SK-N-SH treated with all-trans-retinoic acid at 6 μM for 48 hours (cell line): Measurements from ENCODE around the gene RNH1.

Source experiments
- ATAC-seq: fragments of 200-7000 bp; cut with Tn5 transposase; 3 replicates; pipeline ENCODE4 v1.9.1; 2020; ENCODE audit warnings: mild to moderate bottlenecking, moderate library complexity
- ARNTL ChIP-seq: fragments of 450-650 bp; formaldehyde crosslinking; IDR thresholded peaks from 2 replicates; pipeline ENCODE4 v1.5.0; 2020; ENCODE audit warnings: low read depth, mild to moderate bottlenecking, moderate library complexity, borderline replicate concordance
- BACH2 ChIP-seq: fragments of 250-450 bp; sonication (Bioruptor Pico); IDR thresholded peaks from 2 replicates; pipeline ENCODE4 v1.9.0; 2021; ENCODE audit warnings: mild to moderate bottlenecking, borderline replicate concordance
- CSDC2 ChIP-seq: fragments of 250-450 bp; sonication (Bioruptor Pico); IDR thresholded peaks from 2 replicates; pipeline ENCODE4 v1.5.0; 2020; ENCODE audit warnings: mild to moderate bottlenecking, moderate library complexity
- ESRRG ChIP-seq: fragments of 250-450 bp; sonication (Bioruptor Pico); IDR thresholded peaks from 2 replicates; pipeline ENCODE4 v1.6.1; 2021; ENCODE audit warnings: mild to moderate bottlenecking
- GLIS3 ChIP-seq: fragments of 250-450 bp; sonication (Bioruptor Pico); IDR thresholded peaks from 2 replicates; pipeline ENCODE4 v1.5.0; 2020; ENCODE audit warnings: mild to moderate bottlenecking, moderate library complexity
- ISL1 ChIP-seq: fragments of 250-450 bp; sonication (Bioruptor Pico); IDR thresholded peaks from 2 replicates; pipeline ENCODE4 v2.1.2; 2022; ENCODE audit warnings: mild to moderate bottlenecking, moderate library complexity
- PPARA ChIP-seq: fragments of 250-450 bp; sonication (Bioruptor Pico); IDR thresholded peaks from 2 replicates; pipeline ENCODE4 v1.5.0; 2020; ENCODE audit warnings: mild to moderate bottlenecking, borderline replicate concordance
- RARB ChIP-seq: fragments of 250-450 bp; sonication (Bioruptor Pico); IDR thresholded peaks from 2 replicates; pipeline ENCODE4 v1.8.0; 2021; ENCODE audit warnings: mild to moderate bottlenecking, moderate library complexity
- SNAI2 ChIP-seq: fragments of 250-450 bp; sonication (Bioruptor Pico); IDR thresholded peaks from 2 replicates; pipeline ENCODE4 v1.5.0; 2020; ENCODE audit warnings: mild to moderate bottlenecking, moderate library complexity
- TCF4 ChIP-seq: fragments of 250-450 bp; sonication (Bioruptor Pico); IDR thresholded peaks from 2 replicates; pipeline ENCODE4 v1.8.0; 2021; ENCODE audit warnings: mild to moderate bottlenecking, moderate library complexity, borderline replicate concordance
- TOX ChIP-seq: fragments of 250-450 bp; sonication (Bioruptor Pico); IDR thresholded peaks from 2 replicates; pipeline ENCODE4 v1.8.0; 2021; ENCODE audit warnings: mild to moderate bottlenecking, moderate library complexity, borderline replicate concordance
- ZC3H10 ChIP-seq: fragments of 250-450 bp; sonication (Bioruptor Pico); IDR thresholded peaks from 2 replicates; pipeline ENCODE4 v1.5.1; 2021; ENCODE audit warnings: mild to moderate bottlenecking, moderate library complexity
- ZFP3 ChIP-seq: fragments of 250-450 bp; sonication (Bioruptor Pico); IDR thresholded peaks from 2 replicates; pipeline ENCODE4 v1.5.0; 2020; ENCODE audit warnings: mild to moderate bottlenecking, moderate library complexity
- ZFP30 ChIP-seq: fragments of 450-650 bp; formaldehyde crosslinking; IDR thresholded peaks from 2 replicates; pipeline ENCODE4 v1.5.0; 2022; ENCODE audit warnings: mild to moderate bottlenecking, moderate library complexity
- ZNF565 ChIP-seq: fragments of 450-650 bp; formaldehyde crosslinking; conservative IDR thresholded peaks from 2 replicates; pipeline ENCODE4 v1.5.0; 2020; ENCODE audit warnings: low read depth, mild to moderate bottlenecking, moderate library complexity
- ZNF70 ChIP-seq: fragments of 450-650 bp; formaldehyde crosslinking; IDR thresholded peaks from 2 replicates; pipeline ENCODE4 v1.5.0; 2020; ENCODE audit warnings: mild to moderate bottlenecking, moderate library complexity
- ZNF8 ChIP-seq: fragments of 450-650 bp; formaldehyde crosslinking; IDR thresholded peaks from 2 replicates; pipeline ENCODE4 v1.5.0; 2020; ENCODE audit warnings: mild to moderate bottlenecking, moderate library complexity
- TF ChIP-seq, protein P1 (sequence below): fragments of 250-450 bp; sonication (Bioruptor Pico); IDR thresholded peaks from 2 replicates; pipeline ENCODE4 v1.8.0; 2021; ENCODE audit warnings: low read depth, mild to moderate bottlenecking, moderate library complexity, borderline replicate concordance
- TF ChIP-seq, protein P2 (sequence below): fragments of 250-450 bp; sonication (Bioruptor Pico); IDR thresholded peaks from 2 replicates; pipeline ENCODE4 v1.5.1; 2021; ENCODE audit warnings: mild to moderate bottlenecking, moderate library complexity
- TF ChIP-seq, protein P3 (sequence below): fragments of 250-450 bp; sonication (Bioruptor Pico); IDR thresholded peaks from 2 replicates; pipeline ENCODE4 v1.8.0; 2020; ENCODE audit warnings: mild to moderate bottlenecking, moderate library complexity, borderline replicate concordance
- TF ChIP-seq, protein P4 (sequence below): fragments of 250-450 bp; sonication (Bioruptor Pico); IDR thresholded peaks from 2 replicates; pipeline ENCODE4 v1.5.1; 2020; ENCODE audit warnings: low read depth, mild to moderate bottlenecking, moderate library complexity
- TF ChIP-seq, protein P5 (sequence below): fragments of 250-450 bp; sonication (Bioruptor Pico); IDR thresholded peaks from 2 replicates; pipeline ENCODE4 v1.5.0; 2020; ENCODE audit warnings: mild to moderate bottlenecking, moderate library complexity

RNH1 gene

DNA sequence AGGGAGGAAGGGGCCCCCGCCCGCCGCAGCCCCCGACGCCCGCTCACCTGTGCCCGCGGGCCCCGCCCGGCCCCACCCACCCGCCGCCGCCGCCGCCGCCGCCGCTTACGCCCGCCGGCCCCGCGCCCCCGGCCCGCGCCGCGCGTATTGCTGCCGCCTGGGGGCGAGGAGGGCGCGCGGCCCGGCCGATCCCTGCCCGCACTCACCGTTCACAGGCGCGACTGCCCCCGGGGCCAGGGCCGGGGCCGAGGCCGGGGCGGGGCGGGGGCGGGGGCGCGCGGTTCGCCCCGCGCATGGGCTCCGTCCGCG lies 28.1 kb upstream of the RNH1 start:
- no peak for TF ChIP-seq ZNF565 (CRISPR knock-in tag)
- TF ChIP-seq ZFP30 (CRISPR knock-in tag), result no peak
- no peak for TF ChIP-seq ISL1
- TF ChIP-seq BACH2 (CRISPR knock-in tag), result no peak
- TF ChIP-seq PPARA (CRISPR knock-in tag), result no peak
- TF ChIP-seq, protein P1, sequence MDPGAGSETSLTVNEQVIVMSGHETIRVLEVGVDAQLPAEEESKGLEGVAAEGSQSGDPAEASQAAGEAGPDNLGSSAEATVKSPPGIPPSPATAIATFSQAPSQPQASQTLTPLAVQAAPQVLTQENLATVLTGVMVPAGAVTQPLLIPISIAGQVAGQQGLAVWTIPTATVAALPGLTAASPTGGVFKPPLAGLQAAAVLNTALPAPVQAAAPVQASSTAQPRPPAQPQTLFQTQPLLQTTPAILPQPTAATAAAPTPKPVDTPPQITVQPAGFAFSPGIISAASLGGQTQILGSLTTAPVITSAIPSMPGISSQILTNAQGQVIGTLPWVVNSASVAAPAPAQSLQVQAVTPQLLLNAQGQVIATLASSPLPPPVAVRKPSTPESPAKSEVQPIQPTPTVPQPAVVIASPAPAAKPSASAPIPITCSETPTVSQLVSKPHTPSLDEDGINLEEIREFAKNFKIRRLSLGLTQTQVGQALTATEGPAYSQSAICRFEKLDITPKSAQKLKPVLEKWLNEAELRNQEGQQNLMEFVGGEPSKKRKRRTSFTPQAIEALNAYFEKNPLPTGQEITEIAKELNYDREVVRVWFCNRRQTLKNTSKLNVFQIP (CRISPR knock-in tag), result no peak
- TF ChIP-seq ZNF8, result no peak
- no peak for TF ChIP-seq ZFP3 (CRISPR knock-in tag)
- no peak for TF ChIP-seq ARNTL (CRISPR knock-in tag)
- TF ChIP-seq TOX, result no peak
- TF ChIP-seq, protein P2, sequence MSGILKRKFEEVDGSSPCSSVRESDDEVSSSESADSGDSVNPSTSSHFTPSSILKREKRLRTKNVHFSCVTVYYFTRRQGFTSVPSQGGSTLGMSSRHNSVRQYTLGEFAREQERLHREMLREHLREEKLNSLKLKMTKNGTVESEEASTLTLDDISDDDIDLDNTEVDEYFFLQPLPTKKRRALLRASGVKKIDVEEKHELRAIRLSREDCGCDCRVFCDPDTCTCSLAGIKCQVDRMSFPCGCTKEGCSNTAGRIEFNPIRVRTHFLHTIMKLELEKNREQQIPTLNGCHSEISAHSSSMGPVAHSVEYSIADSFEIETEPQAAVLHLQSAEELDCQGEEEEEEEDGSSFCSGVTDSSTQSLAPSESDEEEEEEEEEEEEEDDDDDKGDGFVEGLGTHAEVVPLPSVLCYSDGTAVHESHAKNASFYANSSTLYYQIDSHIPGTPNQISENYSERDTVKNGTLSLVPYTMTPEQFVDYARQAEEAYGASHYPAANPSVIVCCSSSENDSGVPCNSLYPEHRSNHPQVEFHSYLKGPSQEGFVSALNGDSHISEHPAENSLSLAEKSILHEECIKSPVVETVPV (CRISPR knock-in tag), result no peak
- TF ChIP-seq, protein P3, sequence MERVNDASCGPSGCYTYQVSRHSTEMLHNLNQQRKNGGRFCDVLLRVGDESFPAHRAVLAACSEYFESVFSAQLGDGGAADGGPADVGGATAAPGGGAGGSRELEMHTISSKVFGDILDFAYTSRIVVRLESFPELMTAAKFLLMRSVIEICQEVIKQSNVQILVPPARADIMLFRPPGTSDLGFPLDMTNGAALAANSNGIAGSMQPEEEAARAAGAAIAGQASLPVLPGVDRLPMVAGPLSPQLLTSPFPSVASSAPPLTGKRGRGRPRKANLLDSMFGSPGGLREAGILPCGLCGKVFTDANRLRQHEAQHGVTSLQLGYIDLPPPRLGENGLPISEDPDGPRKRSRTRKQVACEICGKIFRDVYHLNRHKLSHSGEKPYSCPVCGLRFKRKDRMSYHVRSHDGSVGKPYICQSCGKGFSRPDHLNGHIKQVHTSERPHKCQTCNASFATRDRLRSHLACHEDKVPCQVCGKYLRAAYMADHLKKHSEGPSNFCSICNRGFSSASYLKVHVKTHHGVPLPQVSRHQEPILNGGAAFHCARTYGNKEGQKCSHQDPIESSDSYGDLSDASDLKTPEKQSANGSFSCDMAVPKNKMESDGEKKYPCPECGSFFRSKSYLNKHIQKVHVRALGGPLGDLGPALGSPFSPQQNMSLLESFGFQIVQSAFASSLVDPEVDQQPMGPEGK (CRISPR knock-in tag), result no peak
- TF ChIP-seq SNAI2 (CRISPR knock-in tag), result no peak
- no peak for TF ChIP-seq GLIS3 (CRISPR knock-in tag)
- no peak for TF ChIP-seq ESRRG (CRISPR knock-in tag)
- no peak for TF ChIP-seq RARB (CRISPR knock-in tag)
- TF ChIP-seq, all 23 proteins: peak for 0
- no peak for ATAC-seq

DNA sequence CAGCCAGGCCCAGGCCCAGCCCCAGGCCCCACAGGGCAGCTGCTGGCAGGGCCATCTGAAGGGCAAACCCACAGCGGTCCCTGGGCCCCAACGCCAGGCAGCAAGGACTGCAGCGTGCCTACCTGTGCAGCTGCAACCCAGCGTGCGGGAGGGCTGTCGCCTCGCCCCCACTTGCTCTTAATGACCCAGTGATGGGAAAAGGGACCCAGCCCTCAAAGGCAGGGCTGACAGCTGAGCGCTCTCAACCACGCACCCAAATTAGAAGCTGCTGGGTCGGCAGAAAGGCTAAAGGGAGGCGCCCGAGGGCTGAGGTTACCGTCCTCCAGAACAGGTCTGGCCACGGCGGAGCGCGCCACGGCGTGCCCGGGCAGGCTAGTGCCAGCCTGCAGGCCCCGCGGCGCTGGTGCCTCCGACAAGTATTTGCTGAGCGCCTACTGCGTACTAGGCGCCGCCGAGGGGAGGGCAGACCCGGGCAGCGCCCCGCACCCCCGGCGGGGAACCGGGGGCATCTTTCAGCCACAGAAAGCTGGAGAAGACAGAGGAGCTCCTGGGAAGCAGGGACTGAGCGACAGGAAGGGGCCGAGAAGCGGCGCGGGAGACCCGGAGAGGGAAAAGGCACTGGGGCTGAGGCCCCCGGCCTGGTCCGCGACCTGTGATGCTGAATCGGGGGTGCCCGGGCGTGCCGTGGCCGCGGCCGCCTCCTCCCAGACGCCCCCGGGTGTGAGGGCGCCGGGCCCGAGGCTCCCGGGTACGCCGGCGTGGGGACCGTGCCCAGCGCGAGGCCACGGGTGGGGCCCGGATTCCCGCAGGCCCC lies 27.6 kb upstream of the RNH1 start:
- peak; percentile 29 for ATAC-seq
- no peak for TF ChIP-seq ISL1
- TF ChIP-seq, all 23 proteins: peak for 0

DNA sequence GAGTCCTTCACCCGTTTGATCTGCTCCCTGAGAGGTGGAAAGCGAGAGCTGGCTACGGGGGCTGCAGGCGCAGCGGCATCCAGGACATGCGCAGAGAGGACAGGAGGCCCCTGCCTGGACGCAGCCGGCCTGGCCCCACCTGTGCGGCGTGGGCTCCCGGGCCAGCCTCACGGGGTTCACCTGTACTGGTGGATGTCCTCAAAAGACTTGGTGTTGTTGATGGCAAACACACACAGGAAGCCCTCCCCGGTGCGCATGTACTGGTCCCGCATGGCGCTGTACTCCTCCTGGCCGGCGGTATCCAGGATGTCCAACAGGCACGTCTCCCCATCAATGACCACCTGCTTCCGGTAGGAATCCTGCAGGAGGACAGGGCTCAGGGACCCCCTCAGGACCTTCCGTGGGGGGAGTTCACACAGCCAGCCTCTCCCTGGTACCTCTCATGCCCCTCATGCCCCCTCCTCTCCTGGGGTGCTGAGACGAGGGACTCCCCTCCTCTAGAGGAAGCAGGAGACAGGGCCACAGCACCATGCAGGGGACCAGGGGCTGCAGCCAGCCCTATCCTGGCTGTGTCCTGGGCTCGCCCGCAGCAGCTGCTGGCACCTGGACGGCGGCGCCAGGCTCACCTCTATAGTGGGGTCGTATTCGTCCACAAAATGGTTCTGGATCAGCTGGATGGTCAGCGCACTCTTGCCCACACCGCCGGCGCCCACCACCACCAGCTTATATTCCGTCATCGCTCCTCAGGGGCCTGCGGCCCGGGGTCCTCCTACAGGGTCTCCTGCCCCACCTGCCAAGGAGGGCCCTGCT lies 26.7 kb upstream of the RNH1 start:
- no peak for ATAC-seq
- TF ChIP-seq ZNF8 (no peak), ZNF70 (CRISPR knock-in tag) (no peak), RARB (CRISPR knock-in tag) (no peak), PPARA (CRISPR knock-in tag) (no peak), ZC3H10 (CRISPR knock-in tag) (no peak), GLIS3 (CRISPR knock-in tag) (no peak), ZFP30 (CRISPR knock-in tag) (no peak), BACH2 (CRISPR knock-in tag) (no peak), TCF4 (CRISPR knock-in tag) (no peak), ARNTL (CRISPR knock-in tag) (no peak), SNAI2 (CRISPR knock-in tag) (no peak), ESRRG (CRISPR knock-in tag) (no peak), CSDC2 (no peak), ISL1 (no peak), ZFP3 (CRISPR knock-in tag) (no peak), ZNF565 (CRISPR knock-in tag) (no peak)
- TF ChIP-seq, protein P4, sequence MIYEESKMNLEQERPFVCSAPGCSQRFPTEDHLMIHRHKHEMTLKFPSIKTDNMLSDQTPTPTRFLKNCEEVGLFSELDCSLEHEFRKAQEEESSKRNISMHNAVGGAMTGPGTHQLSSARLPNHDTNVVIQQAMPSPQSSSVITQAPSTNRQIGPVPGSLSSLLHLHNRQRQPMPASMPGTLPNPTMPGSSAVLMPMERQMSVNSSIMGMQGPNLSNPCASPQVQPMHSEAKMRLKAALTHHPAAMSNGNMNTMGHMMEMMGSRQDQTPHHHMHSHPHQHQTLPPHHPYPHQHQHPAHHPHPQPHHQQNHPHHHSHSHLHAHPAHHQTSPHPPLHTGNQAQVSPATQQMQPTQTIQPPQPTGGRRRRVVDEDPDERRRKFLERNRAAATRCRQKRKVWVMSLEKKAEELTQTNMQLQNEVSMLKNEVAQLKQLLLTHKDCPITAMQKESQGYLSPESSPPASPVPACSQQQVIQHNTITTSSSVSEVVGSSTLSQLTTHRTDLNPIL (CRISPR knock-in tag), result no peak
- TF ChIP-seq, protein P5, sequence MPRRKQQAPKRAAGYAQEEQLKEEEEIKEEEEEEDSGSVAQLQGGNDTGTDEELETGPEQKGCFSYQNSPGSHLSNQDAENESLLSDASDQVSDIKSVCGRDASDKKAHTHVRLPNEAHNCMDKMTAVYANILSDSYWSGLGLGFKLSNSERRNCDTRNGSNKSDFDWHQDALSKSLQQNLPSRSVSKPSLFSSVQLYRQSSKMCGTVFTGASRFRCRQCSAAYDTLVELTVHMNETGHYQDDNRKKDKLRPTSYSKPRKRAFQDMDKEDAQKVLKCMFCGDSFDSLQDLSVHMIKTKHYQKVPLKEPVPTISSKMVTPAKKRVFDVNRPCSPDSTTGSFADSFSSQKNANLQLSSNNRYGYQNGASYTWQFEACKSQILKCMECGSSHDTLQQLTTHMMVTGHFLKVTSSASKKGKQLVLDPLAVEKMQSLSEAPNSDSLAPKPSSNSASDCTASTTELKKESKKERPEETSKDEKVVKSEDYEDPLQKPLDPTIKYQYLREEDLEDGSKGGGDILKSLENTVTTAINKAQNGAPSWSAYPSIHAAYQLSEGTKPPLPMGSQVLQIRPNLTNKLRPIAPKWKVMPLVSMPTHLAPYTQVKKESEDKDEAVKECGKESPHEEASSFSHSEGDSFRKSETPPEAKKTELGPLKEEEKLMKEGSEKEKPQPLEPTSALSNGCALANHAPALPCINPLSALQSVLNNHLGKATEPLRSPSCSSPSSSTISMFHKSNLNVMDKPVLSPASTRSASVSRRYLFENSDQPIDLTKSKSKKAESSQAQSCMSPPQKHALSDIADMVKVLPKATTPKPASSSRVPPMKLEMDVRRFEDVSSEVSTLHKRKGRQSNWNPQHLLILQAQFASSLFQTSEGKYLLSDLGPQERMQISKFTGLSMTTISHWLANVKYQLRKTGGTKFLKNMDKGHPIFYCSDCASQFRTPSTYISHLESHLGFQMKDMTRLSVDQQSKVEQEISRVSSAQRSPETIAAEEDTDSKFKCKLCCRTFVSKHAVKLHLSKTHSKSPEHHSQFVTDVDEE (CRISPR knock-in tag), result no peak
- TF ChIP-seq, protein P2 (CRISPR knock-in tag), result no peak
- TF ChIP-seq, protein P3 (CRISPR knock-in tag), result no peak
